Peyer's patch (tissue), 4 donors: Measurements from ENCODE around the gene FAM8A1.

Experiments
- CTCF ChIP-seq, 6 experiments: fragments of 450-650 bp in 4 of 6; fragments of 200-600 bp in 2 of 6; sonication (generic) in 1 of 6; IDR thresholded peaks; one replicate each; pipeline ENCODE4 v1.5.1; 2017 to 2019; ENCODE audit warnings: antibody characterized with exemption in 6 of 6, mild to moderate bottlenecking in 3 of 6, moderate library complexity in 1 of 6
- POLR2A ChIP-seq, 2 donors: fragments of 450-650 bp; IDR thresholded peaks; one replicate each; pipeline ENCODE4 v1.5.1; 2017; ENCODE audit warnings: antibody characterized with exemption in 2 of 2, mild to moderate bottlenecking in 2 of 2, moderate library complexity in 2 of 2

GRCh38 chr6:17565399-17565798, 34.7 kb upstream of the FAM8A1 start:
- TF ChIP-seq CTCF (IDR thresholded peaks at IDR 0.05) (no peak), POLR2A (IDR thresholded peaks at IDR 0.05) (no peak)
